GM12872 (cell line): ENCODE measurements around the gene ERBB3.

Experiments
- TF ChIP-seq, protein P1 (sequence below): IDR thresholded peaks from 3 replicates; pipeline ENCODE4 v1.5.1; 2011; ENCODE audit warnings: low read depth, mild to moderate bottlenecking, low read length, moderate library complexity; ENCODE audit not compliant: insufficient read depth

ERBB3 gene

DNA sequence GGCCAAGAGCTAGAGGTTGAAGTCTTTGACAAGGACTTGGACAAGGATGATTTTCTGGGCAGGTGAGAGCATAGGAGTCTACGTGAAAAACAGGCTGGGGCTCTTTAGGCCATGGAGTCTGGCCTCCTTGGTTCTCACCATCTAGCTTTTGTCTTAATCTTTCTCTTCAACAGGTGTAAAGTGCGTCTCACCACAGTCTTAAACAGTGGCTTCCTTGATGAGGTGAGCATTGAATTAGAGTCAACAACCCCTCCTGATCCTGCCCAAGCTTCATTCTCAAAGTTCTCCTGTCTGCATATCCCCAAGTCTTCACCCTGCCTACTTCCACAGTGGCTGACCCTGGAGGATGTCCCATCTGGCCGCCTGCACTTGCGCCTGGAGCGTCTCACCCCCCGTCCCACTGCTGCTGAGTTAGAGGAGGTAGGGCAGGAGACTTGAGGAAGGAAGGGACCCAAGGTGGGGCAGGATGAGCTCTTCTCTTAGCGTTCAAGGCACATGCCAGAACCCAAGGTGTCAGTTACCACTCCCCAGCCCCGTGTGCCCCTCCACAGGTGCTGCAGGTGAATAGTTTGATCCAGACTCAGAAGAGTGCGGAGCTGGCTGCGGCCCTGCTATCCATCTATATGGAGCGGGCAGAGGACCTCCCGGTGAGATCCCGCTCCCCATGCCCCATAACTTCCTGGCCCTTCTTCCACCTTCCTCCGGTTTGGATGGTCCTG is 58.0 kb downstream of the ERBB3 start:
- TF ChIP-seq, protein P1, sequence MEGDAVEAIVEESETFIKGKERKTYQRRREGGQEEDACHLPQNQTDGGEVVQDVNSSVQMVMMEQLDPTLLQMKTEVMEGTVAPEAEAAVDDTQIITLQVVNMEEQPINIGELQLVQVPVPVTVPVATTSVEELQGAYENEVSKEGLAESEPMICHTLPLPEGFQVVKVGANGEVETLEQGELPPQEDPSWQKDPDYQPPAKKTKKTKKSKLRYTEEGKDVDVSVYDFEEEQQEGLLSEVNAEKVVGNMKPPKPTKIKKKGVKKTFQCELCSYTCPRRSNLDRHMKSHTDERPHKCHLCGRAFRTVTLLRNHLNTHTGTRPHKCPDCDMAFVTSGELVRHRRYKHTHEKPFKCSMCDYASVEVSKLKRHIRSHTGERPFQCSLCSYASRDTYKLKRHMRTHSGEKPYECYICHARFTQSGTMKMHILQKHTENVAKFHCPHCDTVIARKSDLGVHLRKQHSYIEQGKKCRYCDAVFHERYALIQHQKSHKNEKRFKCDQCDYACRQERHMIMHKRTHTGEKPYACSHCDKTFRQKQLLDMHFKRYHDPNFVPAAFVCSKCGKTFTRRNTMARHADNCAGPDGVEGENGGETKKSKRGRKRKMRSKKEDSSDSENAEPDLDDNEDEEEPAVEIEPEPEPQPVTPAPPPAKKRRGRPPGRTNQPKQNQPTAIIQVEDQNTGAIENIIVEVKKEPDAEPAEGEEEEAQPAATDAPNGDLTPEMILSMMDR, result no peak

DNA sequence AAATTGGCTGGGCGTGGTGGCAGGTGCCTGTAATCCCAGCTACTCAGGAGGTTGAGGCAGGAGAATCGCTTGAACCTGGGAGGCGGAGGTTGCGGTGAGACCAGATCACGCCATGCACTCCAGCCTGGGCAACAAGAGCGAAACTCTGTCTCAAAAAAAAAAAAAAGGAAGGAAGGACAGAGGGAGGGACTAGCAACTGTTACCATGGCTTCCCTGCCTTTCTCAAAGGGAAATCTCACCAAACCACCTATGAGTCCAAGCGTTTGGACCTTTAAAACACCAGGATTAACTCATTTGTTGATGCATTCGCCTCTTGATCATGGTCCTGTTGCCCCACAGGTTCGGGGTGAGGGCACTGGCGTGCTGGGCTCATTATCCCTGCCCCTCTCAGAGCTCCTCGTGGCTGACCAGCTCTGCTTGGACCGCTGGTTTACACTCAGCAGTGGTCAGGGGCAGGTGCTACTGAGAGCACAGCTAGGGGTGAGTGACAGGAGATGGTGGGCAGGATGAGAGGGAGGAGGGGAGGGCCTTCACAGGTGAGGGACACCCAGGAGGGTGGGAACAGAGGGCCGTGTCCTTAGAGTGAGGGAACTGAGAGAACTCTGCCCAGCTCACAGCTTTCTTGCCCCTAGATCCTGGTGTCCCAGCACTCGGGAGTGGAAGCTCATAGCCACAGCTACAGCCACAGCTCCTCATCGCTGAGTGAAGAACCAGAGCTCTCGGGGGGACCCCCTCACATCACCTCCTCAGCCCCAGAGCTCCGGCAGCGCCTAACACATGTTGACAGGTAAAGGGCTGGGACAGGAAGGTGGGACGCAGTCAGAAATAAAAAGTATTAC is 62.2 kb downstream of the ERBB3 start:
- TF ChIP-seq, protein P1, result no peak

DNA sequence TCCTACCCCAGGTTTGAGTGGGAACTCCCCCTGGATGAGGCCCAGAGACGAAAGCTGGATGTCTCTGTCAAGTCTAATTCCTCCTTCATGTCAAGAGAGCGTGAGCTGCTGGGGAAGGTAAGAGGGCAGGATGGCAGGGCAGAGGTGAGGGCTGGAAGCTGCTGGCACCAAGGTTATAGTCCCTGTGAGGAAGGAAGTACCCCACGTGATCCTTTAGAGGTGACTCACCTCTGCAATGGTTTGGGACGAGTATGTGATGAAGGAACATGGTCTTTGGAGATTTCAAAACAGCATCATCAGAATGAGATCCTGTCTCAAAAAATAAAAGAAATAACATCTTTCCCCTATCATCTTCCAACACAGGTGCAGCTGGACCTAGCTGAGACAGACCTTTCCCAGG is 63.3 kb downstream of the ERBB3 start:
- TF ChIP-seq, protein P1, result no peak

DNA sequence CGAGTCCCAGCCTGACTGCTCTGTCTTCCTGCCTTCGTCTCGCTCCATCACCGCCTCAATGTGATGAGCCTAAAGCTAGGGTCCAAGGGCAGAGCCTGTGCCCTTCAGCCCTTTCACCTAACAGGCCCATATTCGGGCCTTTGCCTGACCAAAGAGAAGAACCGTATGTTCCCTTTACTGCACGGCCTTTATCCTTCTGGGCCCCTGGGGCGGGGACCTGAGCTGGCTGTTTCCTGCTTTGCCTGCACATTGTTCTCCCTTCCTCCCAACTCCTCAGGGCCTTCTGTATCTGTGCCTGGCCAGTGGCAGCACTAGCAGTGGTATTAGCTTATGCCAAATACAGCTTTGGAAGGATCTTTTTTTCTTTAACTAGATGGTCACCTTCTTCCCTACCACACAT is 63.9 kb downstream of the ERBB3 start:
- TF ChIP-seq, protein P1, result no peak

DNA sequence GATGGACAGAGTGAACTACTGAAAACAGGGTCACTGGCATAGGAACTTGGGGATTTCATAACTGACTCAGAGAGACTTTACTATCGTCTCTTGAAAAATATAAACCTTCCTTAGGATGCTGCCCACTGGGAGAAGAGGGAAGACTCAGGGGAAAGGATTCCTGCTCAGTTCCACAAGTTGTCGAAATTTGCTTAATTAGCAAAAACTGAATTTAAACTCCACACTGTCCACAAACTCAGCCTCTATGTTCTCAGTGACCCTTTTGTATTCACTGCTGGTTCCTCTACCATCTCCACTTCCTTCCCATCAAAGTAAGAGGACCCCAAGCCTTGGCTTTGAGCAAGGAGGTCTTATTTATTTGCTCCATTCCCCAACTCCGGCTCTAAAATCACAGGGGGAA is 65.3 kb downstream of the ERBB3 start:
- TF ChIP-seq, protein P1, result no peak

DNA sequence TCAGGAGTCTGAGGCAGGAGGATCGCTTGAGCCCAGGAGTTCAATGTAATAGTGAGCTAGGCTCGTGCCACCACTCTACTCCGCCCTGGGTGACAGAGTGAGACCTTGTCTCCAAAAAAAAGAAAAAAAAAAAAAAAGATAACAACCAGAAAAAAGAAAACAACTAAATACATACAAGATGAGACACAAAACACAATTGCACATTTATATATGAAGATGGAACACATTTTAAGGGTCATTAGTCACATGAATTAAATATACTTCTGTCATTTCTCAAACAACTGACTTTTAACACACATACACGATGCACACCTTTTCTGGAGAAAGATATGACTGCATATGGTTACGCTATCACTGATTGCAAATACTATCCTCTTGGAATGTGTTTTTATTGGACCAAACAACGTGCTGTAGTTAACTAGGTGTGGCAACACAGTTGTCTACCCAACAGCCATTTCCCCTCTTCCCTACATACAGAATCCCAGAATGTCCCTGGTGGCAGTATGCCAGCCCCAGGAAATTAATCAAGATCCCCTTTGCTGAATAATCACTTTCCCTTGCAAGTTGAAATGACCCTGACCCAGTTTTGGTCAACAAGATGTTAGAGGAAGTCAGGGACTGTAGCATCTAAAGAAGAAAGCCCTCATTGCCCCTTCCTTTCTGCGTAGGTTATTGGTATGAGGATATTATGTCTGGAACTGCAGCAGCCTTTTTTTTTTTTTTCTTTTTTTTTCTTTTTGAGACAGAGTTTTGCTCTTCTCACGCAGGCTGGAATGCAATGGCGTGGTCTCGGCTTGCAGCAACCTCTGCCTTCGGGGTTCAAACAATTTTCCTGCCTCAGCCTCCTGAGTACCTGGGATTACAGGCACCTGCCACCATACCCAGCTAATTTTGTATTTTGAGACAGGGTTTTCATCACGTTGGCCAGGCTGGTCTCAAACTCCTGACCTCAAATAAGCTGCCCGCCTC is 66.8 kb downstream of the ERBB3 start:
- TF ChIP-seq, protein P1, result no peak

DNA sequence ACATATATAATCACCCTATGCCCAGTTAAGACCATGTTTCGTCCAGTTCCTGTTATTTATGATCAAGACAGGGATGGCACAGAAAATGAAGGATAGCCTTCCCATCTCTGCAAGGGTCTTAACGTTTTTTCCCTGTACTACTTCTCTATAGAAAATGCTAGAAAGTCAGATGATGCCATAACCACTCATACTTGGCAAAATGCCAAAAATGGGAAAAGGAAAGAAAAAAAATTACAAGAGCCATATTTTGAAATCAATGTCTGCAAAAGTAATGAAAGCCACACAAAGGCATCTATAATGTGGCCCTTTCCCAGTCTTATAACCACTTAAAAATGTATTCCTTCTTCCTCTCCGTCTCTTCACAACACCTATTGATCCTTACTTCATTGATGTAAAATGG is 70.6 kb downstream of the ERBB3 start:
- TF ChIP-seq, protein P1, result no peak
